K562 (cell line): ENCODE measurements around the gene BICC1.

Experiments used
- CHD2 ChIP-seq: IDR thresholded peaks from 2 replicates; pipeline ENCODE4 v1.6.1; 2011; ENCODE audit warnings: low read depth, low read length
- CTCF ChIP-seq, 3 experiments: IDR thresholded peaks in 2 of 3; conservative IDR thresholded peaks in 1 of 3; 2 replicates each; pipeline ENCODE4 v1.5.1; 2011 to 2012; ENCODE audit warnings: low read length in 3 of 3, mild to moderate bottlenecking in 3 of 3, control low read depth in 2 of 3, improper control_type of control experiment in 1 of 3, inconsistent platforms in 1 of 3, low read depth in 1 of 3, mixed read lengths in 1 of 3, moderate library complexity in 1 of 3; ENCODE audit not compliant: insufficient read depth in 2 of 3
- GATA2 ChIP-seq: sonication (generic); formaldehyde crosslinking; IDR thresholded peaks from 2 replicates; pipeline ENCODE4 v1.4.0; 2020; ENCODE audit warnings: mild to moderate bottlenecking, missing genetic modification reagents
- KDM5B ChIP-seq: fragments of 200-600 bp; sonication (generic); IDR thresholded peaks from 2 replicates; pipeline ENCODE4 v1.6.1; 2012; ENCODE audit warnings: low read depth, mild to moderate bottlenecking, moderate library complexity, low read length, control low read depth, inconsistent platforms; ENCODE audit not compliant: insufficient replicate concordance
- MLX ChIP-seq, 2 experiments: fragments of 450-650 bp in 1 of 2; sonication (generic) in 1 of 2; formaldehyde crosslinking; conservative IDR thresholded peaks; 2 replicates each; pipeline versions ENCODE4 v1.4.0 to v1.8.1; 2020 to 2022; ENCODE audit warnings: mild to moderate bottlenecking in 1 of 2, missing genetic modification reagents in 1 of 2
- MYC ChIP-seq, 2 experiments: fragments of 250-450 bp in 1 of 2; sonication (Bioruptor Pico) in 1 of 2; IDR thresholded peaks; 2 replicates each; pipeline versions ENCODE4 v1.5.1 to v1.6.1; 2012 to 2021; ENCODE audit warnings: low read depth in 2 of 2, borderline replicate concordance in 1 of 2, improper control_type of control experiment in 1 of 2, low read length in 1 of 2, mild to moderate bottlenecking in 1 of 2, moderate library complexity in 1 of 2
- POLR2AphosphoS2 ChIP-seq: IDR thresholded peaks from 2 replicates; pipeline ENCODE4 v1.6.1; 2012; ENCODE audit warnings: low read length, improper control_type of control experiment
- SOX6 ChIP-seq: fragments of 450-650 bp; IDR thresholded peaks from 2 replicates; pipeline ENCODE4 v1.6.1; 2014; ENCODE audit warnings: mild to moderate bottlenecking
- ZNF165 ChIP-seq: fragments of 250-450 bp; sonication (Bioruptor Pico); IDR thresholded peaks from 2 replicates; pipeline ENCODE4 v1.4.0; 2020; ENCODE audit warnings: borderline replicate concordance
- ZNF232 ChIP-seq: sonication (generic); formaldehyde crosslinking; IDR thresholded peaks from 2 replicates; pipeline ENCODE4 v1.8.0; 2022; ENCODE audit warnings: mild to moderate bottlenecking, missing genetic modification reagents
- ZNF280A ChIP-seq: fragments of 450-650 bp; IDR thresholded peaks from 2 replicates; pipeline ENCODE4 v1.6.1; 2018; ENCODE audit warnings: mild to moderate bottlenecking, low read depth; ENCODE audit not compliant: partially characterized antibody
- ZNF398 ChIP-seq: fragments of 250-450 bp; sonication (Bioruptor Pico); IDR thresholded peaks from 2 replicates; pipeline ENCODE4 v1.8.0; 2021; ENCODE audit warnings: moderate library complexity, mild to moderate bottlenecking, inconsistent platforms
- TF ChIP-seq, protein P1 (sequence below): sonication (generic); formaldehyde crosslinking; IDR thresholded peaks from 2 replicates; pipeline ENCODE4 v1.8.1; 2023; ENCODE audit warnings: missing genetic modification reagents, mild to moderate bottlenecking, borderline replicate concordance
- TF ChIP-seq, protein P2 (sequence below): sonication (generic); formaldehyde crosslinking; IDR thresholded peaks from 2 replicates; pipeline ENCODE4 v1.8.0; 2023; ENCODE audit warnings: mild to moderate bottlenecking, missing genetic modification reagents

GRCh38 chr10:58517081-58517480 is 4.4 kb downstream of the BICC1 start:
- TF ChIP-seq ZNF232 (CRISPR knock-in tag) (no peak), MLX (CRISPR knock-in tag; conservative IDR thresholded peaks at IDR 0.05) (no peak), CTCF (IDR thresholded peaks at IDR 0.05 in 2 of 3, conservative IDR thresholded peaks at IDR 0.05 in 1 of 3; ENCODE audit: insufficient read depth in 2 of 3, low read depth in 1 of 3, low read length in 3 of 3) (no peak), KDM5B (no peak), GATA2 (no peak), ZNF280A (no peak), MYC (IDR thresholded peaks at IDR 0.05; ENCODE audit: low read depth, low read length) (no peak), MYC (CRISPR knock-in tag; IDR thresholded peaks at IDR 0.05; ENCODE audit: borderline replicate concordance, low read depth) (no peak), CHD2 (no peak), ZNF398 (CRISPR knock-in tag) (no peak), ZNF165 (CRISPR knock-in tag) (no peak), POLR2AphosphoS2 (no peak), SOX6 (no peak)
- TF ChIP-seq, protein P1, sequence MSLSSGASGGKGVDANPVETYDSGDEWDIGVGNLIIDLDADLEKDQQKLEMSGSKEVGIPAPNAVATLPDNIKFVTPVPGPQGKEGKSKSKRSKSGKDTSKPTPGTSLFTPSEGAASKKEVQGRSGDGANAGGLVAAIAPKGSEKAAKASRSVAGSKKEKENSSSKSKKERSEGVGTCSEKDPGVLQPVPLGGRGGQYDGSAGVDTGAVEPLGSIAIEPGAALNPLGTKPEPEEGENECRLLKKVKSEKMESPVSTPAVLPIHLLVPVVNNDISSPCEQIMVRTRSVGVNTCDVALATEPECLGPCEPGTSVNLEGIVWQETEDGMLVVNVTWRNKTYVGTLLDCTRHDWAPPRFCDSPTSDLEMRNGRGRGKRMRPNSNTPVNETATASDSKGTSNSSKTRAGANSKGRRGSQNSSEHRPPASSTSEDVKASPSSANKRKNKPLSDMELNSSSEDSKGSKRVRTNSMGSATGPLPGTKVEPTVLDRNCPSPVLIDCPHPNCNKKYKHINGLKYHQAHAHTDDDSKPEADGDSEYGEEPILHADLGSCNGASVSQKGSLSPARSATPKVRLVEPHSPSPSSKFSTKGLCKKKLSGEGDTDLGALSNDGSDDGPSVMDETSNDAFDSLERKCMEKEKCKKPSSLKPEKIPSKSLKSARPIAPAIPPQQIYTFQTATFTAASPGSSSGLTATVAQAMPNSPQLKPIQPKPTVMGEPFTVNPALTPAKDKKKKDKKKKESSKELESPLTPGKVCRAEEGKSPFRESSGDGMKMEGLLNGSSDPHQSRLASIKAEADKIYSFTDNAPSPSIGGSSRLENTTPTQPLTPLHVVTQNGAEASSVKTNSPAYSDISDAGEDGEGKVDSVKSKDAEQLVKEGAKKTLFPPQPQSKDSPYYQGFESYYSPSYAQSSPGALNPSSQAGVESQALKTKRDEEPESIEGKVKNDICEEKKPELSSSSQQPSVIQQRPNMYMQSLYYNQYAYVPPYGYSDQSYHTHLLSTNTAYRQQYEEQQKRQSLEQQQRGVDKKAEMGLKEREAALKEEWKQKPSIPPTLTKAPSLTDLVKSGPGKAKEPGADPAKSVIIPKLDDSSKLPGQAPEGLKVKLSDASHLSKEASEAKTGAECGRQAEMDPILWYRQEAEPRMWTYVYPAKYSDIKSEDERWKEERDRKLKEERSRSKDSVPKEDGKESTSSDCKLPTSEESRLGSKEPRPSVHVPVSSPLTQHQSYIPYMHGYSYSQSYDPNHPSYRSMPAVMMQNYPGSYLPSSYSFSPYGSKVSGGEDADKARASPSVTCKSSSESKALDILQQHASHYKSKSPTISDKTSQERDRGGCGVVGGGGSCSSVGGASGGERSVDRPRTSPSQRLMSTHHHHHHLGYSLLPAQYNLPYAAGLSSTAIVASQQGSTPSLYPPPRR (CRISPR knock-in tag), result no peak
- TF ChIP-seq, protein P2, sequence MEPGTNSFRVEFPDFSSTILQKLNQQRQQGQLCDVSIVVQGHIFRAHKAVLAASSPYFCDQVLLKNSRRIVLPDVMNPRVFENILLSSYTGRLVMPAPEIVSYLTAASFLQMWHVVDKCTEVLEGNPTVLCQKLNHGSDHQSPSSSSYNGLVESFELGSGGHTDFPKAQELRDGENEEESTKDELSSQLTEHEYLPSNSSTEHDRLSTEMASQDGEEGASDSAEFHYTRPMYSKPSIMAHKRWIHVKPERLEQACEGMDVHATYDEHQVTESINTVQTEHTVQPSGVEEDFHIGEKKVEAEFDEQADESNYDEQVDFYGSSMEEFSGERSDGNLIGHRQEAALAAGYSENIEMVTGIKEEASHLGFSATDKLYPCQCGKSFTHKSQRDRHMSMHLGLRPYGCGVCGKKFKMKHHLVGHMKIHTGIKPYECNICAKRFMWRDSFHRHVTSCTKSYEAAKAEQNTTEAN, result no peak
